ENCODE data around the gene EFCAB5. TPM values are rescaled to one million over a fixed set of nuclear protein-coding genes. Genes with fewer than 3 reads are reported as not detected.

EFCAB5 gene
- total RNA-seq, 1 donor from 2014 or later: not detected

DNA sequence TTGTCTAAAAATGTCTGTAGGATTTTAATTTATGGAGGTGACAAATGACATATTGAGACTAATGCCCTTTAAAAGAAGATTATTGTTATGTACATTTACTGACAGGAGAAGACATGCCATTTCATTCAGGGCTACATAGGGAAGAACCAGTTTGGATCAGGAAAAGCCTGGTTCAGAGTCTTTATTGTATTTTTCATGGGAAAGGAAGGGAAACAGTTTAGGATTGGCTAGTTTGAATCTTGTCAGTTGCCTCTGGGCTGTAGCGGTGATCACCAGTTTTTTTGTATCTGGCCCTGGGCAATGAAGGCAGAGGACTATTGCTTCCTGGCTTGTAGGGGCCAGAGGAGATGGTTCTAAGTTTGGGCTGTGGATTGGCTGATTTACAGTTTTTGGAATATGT is 206.9 kb downstream of the EFCAB5 start:
- no peak for DNase-seq (ENCODE audit: low spot score)
- ATAC-seq: no peak

DNA sequence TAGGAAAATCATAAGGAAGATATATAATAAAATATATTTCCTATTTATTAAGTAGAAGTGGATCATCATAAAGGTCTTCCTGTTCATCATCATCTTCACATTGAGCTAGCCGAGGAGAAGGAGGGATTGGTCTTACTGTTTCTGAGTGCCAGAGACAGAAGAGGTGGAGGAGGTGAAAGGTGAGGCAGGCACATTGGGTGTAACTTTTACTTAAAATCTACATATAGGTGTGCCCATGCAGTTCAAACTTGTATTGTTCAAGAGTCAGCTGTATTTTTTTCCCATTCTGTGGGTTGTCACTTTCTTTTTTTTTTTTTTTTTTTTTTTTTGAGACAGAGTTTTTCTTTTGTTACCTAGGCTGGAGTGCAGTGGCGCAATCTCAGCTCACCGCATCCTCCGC is 210.0 kb downstream of the EFCAB5 start:
- ATAC-seq: no peak
- no peak for DNase-seq (ENCODE audit: low spot score)

DNA sequence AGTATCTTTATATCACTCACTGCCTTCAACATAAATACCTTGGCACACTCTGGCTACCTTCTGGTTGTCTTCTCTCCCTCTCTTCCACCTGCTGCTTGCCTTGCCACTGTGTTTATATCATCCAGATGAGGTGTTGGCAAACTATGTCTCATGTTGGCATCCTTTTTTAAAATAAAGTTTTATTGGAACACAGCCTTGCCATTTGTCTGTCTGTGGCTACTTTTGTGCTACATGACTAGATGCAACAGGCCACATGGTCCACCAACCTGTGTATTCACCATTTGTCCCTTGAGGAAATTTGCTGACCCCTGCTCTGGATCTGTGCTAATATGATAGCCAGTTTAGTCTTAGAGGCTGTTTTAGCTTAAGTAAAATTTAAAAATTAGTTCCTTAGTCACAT is 212.0 kb downstream of the EFCAB5 start:
- no peak for ATAC-seq

DNA sequence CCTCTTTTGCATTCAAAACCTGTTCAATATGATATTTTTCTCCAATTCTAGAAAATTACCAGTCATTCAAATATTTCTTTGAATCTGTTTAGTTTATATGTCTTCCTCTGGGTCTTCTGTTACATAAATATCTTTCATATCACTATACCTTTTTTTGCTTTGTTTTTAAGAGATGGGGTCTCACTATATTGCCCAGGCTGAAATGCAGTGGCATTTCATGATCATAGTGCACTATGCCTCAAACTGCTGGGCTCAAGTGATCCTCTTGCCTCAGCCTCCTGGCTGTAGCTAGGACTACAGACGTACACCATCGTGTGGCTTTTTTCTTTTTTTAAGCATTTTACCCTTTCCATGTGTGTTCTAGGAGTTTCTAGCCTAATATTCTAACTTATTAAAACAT is 214.0 kb downstream of the EFCAB5 start:
- ATAC-seq: no peak
- DNase-seq (ENCODE audit: low spot score): no peak

More for the DNA sequence above, 212.0 kb downstream of the EFCAB5 start:
- DNase-seq (ENCODE audit: low spot score): no peak

Other genes starting within 250 kb of the EFCAB5 start
- 11.2 TPM for gene SSH2, start 11.4 kb upstream of the EFCAB5 start, total RNA-seq
- 9.4 TPM for gene NSRP1, start 175.2 kb downstream of the EFCAB5 start, total RNA-seq

Data from left lobe of liver (tissue), 2 donors.